NCI-H128 (cell line): ENCODE results near the gene TAS1R1.

Source experiments
- DNase-seq: peaks from one replicate; lab custom pipeline; 2025; ENCODE audit not compliant: unreplicated experiment; lab: John Stamatoyannopoulos, UW

The TAS1R1 gene

DNA sequence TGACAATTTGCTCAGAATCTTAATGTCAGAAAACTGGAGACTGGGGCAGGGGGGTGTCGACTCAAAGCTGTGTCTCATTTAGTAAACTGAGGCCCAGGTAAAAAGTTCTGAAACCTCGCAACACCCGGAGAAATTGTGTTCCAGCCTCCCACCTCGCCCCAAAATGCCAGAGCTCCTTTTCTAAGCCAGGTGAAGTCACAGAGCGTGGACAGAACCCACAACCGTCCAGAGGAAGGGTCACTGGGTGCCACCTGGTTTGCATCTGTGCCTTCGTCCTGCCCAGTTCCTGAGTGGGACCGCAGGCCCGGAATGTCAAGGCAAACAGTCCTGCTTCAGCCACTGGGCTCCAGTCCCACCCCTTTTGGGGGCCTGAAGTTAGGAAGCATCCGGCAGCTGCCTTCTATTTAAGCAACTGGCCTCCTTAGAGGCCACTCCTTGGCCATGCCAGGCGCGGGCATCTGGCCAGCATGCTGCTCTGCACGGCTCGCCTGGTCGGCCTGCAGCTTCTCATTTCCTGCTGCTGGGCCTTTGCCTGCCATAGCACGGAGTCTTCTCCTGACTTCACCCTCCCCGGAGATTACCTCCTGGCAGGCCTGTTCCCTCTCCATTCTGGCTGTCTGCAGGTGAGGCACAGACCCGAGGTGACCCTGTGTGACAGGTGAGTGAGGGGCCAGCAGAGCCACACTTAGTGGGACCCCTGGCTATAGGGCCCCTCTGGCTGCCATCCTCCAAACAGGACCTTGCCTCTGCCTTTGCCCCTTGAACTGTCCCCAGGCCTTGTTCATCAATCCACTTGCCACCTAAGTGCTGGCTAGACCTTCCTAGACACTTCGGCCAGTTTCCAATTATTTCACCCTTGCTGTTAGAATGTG is at the start of gene TAS1R1:
Gene TAS1R1, plus strand, starts transcription at position 401 of the 872 bp plus-strand sequence. Its CDS starts 67 bp downstream, at position 468.
- no peak for DNase-seq

DNA sequence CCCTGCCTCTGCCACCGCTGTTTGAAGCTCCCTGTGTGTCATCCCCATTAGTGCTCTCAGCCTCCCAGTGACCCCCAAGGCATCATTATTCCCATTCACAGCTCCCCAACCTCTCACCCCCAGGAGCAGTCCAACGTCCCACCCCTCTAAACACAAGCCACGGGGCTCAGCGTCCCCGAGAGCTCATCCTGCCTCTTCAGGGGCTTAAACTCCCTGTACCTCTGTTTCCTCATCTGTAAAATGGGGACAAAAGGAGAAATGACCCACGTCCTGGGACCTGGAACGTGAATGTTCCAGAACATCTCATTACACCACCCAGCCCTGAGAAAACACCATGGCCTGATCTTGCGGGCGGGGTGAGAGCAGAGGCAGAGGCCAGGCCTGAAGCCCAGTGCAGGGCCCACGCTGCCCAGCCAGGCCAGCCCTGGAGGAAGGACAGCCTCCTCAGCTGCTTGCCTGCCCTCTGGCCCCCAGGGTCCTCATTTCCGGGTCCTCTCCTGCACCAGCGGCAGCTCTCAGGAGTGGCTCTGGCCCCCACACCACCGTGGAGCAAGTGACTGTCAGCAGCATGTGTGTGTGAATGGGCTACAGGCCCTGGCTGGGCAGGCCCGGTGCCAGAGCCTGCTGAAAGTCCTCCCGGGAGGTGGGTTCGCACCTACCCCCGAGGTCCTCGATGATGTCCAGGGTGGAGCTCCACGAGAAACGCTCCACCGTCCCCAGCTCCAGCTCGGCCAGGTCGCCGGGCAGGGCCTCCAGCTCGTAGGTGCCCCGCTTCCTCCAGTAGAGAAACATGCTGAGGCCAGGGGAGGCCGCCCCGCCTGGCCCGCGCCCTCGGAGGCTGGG is 49.5 kb upstream of the TAS1R1 start:
- DNase-seq: no peak

DNA sequence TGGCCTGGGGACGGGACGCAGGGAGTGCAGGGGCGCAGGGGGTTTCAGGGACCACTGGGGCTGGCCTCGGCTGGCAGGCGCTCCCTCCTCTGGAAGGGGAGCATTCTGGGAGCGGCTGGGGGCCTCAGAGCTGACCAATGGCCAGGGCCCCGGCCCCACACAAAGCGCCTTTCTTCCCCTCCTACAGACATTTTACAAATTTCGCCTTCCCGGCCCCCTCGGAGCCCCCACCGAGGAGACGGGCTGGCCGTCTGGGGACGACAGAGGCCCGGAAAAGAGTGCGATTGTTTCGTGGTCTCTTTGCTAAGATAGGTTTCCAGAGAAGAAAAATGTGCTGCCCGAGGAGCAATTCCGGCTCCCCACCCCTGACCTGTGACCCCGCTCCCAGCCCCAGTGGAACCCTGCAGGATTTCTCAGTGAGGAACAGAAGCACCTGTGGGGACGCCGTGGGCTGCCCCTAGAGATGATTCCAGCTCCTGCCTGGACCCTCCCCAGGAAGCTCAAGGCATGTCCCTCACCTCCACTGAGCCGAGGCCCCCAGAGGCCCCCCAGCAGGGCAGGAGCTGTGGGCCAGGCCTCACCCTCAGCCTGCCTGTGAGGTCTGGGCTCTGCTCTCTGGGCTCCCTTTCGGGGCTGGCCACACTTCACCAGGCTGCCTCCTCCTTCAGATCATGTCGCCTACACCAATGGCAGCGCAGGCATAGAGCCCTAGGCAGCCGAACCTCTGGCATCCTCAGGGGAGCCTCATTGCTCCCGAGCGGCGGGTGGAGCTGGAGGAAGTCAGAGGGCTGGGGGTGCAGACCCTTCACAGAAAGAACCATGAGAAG is 48.7 kb upstream of the TAS1R1 start:
- no peak for DNase-seq

DNA sequence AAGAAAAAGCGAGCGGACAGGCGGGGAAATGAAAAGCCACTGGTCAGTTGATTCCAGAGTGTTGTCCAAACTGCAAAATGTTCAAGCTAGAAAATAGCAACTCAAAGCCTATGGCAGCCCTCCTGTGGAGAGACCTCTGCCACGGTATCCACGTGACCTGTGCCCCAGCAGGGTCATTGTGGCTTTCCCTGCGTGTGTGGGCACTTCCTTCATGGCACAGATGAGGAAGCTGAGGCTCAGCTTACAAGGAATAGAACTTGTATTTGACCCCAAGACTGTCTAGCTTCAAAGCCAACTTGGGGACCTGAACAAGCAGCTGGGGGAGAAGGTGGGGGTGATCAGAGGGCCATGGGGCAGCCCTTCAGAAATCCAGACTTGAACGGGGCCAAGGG is 48.1 kb upstream of the TAS1R1 start:
- DNase-seq: no peak

DNA sequence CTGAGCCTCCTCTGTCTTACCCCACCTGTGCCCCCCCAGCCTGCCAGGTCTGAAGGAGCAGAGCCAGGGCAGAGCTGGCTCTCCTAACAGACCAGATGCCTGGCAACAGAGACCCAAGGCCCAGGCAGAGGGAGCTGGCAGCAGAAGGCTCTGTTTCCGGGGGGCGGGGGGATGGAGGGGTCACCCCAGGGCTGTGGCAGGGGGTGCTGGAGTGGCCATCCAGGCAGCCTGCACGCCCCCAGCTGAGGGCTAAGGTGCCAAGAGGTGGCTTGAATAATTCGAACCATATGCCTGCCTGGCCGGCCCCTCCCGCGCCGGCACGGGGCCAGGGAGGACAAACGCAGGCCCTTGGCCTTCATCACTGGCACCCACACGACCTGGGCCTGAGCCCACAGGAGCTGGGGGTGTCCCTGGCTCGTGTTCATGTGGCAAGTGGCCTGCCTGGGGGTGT is 47.6 kb upstream of the TAS1R1 start:
- no peak for DNase-seq

GRCh38 chr1:6508154-6508815 is 46.8 kb upstream of the TAS1R1 start:
- DNase-seq: no peak

DNA sequence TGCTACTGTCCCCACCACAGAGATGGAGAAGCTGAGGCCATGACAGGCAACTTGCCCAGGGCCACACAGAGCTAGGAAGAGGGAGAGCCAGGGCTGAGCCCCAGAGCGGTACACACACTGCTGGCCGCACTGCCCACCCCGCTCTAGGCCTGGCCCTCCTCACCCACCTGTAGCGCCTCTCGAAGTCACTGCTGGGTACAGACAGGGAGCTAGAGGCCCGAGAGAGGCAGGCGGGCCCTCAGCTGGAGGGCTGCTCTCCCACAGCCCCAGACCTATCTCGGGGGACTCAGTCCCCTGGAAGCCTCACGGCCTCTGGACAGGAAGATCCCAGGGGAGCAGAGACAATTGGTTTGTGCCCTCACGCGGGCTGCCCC is 46.3 kb upstream of the TAS1R1 start:
- DNase-seq: no peak

- DNase-seq: no peak
Measured at GRCh38 chr1:6509220-6509918, 45.7 kb upstream of the TAS1R1 start.

- no peak for DNase-seq
Measured at GRCh38 chr1:6509919-6510291, 45.2 kb upstream of the TAS1R1 start.

DNA sequence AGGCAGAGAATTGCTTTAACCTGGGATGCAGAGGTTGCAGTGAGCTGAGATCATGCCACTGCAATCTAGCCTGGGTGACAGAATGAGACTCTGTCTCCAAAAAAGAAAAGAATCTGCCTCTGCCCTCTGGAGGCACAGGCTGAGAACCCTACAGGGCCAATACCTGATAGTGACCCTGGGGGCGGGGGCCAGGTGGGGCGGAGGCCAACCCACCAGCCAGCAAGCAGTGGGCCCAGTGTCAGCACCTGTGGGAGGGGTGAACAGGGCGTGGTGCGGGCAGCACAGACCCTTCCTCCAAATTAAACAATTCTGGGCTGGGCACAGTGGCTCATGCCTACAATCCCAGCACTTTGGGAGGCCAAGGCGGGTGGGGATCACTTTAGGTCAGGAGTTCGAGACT is 44.6 kb upstream of the TAS1R1 start:
- no peak for DNase-seq

DNA sequence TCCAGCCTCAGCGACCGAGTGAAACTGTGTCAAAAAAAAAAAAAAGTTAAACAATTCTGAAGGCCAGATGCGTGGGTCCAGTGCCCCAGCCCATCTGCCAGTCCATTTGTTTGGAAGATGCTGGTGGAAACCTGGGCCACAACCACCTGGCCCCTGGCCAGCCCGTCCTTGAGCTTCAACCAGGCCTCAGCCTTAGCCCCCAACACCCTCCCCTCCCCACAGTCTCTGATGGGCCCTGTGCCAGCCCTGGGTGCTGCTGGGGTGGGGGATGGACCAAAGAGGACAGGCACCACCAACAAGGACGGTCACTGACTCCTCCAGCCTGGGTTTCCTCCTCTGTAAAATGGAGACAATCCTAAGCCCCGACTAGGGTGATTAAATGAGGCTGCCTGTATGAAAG is 44.1 kb upstream of the TAS1R1 start:
- no peak for DNase-seq

GRCh38 chr1:6511561-6512244 is 43.4 kb upstream of the TAS1R1 start:
- DNase-seq: no peak

DNA sequence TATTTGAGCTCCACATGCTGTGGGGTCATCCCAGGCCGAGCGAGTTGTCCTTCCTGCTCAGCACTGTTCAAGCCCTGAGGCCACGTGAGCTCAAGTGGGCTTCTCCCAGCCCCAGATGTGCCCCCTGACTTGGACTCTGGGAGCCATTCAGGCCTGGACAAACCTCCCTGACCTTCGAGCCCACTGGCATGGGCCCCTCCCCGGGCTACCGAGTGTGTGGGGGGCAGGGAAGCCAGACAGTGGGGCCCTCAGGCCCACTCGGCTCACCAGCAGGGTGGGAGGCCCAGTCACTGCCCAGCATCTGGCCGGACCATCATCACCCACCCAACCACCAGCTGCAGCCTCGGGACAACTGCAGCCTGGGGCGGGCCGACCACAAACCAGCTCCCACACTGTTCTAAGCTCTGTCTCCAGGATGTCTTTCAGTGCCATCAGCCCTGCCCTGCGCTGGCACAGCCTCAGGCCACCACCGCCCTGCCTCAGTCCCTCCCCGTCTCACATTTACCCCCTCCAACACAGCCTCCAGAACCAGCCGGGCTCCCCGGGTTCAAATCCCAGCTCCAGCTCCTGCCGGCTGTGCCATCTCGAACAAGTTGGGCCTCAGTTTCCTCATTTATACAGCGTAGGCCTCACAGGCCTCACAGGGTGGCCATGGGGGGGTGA is 42.7 kb upstream of the TAS1R1 start:
- DNase-seq: no peak

GRCh38 chr1:6512908-6513280 is 42.2 kb upstream of the TAS1R1 start:
- no peak for DNase-seq

DNA sequence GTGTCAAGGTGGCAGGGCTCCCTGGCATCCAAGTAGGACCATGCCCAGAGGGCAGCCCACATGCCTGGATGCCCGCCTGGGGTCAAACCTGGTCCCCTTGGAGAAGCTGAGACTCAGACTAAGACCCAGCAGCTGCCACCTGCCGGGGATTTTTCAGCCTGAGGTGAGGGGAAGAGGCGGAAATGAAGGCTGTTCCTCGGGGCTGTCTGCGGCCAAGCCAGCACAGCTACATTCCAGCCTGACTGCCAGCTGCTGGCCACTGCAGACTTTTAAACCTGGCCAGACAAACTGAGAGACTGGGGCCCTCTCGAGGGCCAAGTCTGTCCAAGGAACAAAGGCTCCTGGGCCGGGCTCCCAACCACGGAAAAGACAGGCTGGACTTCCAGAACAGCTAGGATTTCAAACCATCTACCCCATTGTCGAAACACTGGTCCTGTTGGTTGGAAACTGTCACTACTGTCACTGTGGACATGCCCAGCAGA is 41.7 kb upstream of the TAS1R1 start:
- DNase-seq: no peak

DNA sequence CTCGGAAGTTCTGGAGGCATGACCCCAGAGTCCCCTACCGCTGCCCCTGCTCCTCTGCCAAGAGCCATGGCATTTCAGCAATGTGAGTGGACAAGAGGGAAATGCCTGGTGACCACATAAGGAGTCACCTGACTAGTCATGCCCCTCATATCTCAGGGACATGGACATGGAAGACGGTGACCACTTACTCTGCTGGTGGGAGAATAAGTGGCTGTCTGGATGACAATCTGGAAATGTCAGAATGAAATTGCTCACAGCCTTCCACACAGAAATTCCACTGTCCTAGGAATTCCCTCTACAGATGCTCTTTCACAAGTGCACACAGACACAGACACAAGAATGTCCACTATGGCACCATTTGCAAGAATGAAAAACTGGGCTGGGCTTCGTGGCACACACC is 39.3 kb upstream of the TAS1R1 start:
- DNase-seq: no peak

DNA sequence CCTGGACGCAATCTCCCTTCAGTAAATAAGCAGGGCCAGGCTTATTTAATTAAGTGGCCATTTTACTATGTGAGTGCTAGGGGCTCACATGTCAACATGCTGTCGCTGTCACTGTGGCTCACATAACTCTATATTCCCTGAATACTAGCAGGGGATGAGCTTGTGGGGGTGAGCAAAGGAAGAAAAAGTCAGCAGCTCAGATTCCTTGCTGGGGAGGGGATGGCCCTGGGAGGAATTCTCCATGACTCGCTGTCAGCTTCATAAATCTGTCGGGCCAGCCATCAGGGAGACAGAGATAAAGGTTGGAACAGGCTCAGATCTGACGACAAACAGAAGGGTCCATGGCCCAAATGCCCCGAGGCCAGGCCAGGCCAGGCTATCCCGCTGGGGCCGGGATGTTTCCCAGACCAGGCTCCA is 37.7 kb upstream of the TAS1R1 start:
- DNase-seq: no peak

- DNase-seq: no peak
Measured at GRCh38 chr1:6519491-6519934, 35.6 kb upstream of the TAS1R1 start.
